ENCODE results near the gene DSCAML1.
"Not testable (repeated sequence)": the region's sequence is repeated elsewhere in the genome, so short reads cannot be mapped to it uniquely, and the experiment has no call there.

Gene DSCAML1

DNA sequence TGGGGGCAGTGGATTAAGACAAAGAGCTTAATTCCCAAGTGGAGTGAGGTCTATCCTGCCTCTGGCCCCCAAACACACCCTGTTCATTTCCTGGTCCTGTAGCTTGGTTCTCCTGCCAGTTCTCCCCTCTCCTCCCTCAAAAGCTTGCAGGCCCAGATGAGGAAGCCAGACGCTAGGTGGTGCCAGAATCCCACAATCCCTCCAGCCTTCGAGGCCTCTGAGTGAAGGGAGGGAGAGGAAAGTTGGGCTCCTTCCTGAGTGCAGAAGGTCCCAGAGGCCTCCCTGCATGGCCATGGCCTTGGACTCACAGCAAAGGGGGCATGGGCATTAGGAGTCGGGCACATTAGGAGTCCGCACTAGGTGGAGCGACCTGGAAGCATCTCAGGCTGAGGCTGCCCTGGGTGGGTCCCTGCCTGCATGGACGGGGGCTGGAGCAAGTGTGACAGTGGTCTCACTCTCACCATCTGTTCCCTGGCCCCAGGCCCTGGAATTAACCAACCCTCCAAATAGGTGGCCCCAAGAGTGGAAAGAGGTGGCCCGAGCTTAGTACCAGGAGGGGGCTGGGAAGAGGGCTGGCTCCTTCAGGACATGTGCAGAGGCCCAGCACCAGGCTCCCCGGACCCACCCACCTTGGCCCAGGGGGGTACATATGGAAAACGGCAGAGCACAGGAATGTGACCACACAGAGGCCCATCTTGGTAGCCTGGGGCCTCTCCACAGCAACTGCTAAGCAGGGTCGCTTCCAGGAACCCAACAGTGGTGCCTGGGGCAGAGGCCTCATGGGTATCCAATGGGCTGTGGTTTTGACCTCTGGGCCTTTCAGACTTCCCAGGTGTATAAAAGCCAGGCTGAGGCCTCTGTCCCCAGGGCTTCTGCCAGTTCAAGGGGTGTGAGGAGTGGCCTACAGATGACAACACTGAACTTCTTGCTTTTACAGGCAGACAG, 22.4 kb upstream of the DSCAML1 start:
- DNase-seq (ENCODE audit: low read depth in 2 of 2, low spot score in 1 of 2): no peak

DNA sequence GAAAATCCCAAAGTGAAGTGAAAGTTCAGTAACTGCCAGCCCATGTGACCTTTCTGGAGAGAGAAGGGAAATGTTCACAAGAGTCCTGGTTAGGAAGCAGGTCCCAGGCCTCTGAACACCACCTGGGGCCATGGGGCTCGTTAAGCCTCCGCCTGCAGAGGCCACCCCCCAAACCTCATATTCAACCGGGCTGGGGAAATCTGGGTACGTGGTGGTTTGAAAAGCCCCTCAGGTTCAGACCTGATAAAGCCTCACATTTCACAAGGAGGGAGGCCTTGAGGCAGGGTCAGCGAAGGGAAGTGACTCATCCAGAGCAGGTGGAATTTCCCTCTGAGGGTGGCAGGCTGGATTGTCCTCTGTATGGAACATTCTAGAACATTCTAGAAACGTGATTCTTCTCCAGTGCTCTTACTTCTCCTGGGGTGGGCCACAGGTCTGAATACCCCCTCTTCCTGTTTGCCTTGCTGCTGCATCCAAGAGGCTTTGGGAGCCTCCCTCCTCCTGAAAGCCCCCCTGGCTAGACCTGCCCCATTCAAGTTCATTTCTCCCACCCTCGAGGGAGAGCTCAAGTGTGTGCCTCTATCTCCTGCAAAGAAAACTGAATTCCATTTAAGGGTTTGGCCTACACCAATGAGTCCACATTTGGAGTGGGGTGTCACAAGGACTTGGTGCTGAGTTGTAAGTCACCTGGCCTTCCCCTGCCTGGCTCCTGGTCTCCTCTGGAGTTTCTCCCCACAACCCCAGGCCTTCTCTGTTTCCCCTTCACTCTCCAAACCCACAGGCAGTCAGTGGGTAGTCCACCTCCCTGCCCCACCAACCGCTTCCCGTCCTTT, 21.2 kb upstream of the DSCAML1 start:
- no peak for DNase-seq (ENCODE audit: low read depth in 2 of 2, low spot score in 1 of 2)

GRCh38 chr11:117817368-117818040, 20.5 kb upstream of the DSCAML1 start:
- peak; percentile 78 for DNase-seq (ENCODE audit: low read depth in 2 of 2, low spot score in 1 of 2)

- no peak for DNase-seq (ENCODE audit: low read depth in 2 of 2, low spot score in 1 of 2)
These were observed 19.9 kb upstream of the DSCAML1 start for GRCh38 chr11:117816846-117817367.

DNA sequence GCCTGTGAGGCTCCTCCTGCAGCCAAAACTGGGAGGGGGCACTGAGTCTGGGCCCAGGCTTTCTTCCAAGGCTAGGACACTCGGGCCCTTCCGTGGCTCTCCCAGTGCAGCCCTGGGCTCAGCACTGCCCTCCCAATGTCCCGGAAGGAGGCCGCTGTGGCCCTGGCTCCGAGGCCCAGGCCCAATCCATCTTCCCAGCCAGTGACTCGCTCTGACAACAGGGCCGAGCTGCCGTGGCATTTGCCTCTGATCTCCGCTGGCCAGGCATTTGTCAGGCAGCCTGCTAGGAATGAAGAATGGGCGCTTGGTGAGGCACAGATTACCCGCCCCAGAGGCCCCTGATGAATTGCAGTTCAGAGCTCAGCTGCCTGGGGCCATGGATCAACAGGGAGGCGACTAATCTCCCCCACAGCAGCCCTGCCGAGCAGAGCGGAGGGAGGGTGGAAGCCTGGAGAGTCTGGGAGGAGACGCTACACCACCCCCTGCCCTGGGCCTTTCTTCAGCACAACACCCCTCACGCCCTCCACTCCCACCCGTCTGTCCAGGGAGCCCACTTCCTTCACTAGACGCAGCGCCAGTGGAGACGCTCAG, 19.2 kb upstream of the DSCAML1 start:
- DNase-seq (ENCODE audit: low read depth in 2 of 2, low spot score in 1 of 2): no peak

GRCh38 chr11:117815262-117815803, 18.3 kb upstream of the DSCAML1 start:
- peak in 1 of 2 donors; percentile 44 for DNase-seq (ENCODE audit: low read depth in 2 of 2, low spot score in 1 of 2)

- peak; percentile 53 to 71 for DNase-seq (ENCODE audit: low read depth in 2 of 2, low spot score in 1 of 2)
These were observed 17.8 kb upstream of the DSCAML1 start for GRCh38 chr11:117814766-117815261.

DNA sequence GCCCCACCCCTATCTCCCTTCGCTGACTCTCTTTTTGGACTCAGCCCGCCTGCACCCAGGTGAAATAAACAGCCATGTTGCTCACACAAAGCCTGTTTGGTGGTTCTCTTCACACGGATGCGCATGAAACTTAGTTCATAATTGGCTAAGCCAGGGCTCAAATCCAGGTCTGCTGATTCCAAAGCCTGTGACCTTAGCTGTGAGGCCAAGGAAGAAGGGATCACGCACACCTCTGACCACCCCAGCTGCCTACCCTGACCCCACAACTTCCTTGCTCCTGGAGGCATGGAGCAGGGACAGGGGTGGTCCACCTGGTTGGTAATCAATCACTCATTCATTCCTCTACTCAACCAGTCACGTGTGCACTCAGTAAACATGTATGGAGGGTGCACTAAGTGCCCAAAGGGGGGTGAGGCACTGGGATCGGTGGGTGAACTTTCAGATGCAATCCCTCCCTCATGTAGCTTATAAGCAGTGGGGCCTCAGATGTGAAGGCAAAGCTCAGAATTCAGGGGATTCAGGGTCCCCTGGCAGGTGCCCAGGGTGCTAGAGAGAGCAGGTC, 17.3 kb upstream of the DSCAML1 start:
- no peak for DNase-seq (ENCODE audit: low read depth in 2 of 2, low spot score in 1 of 2)

GRCh38 chr11:117810056-117810451, 13.0 kb upstream of the DSCAML1 start:
- DNase-seq (ENCODE audit: low read depth in 2 of 2, low spot score in 1 of 2): not testable (repeated sequence)

DNA sequence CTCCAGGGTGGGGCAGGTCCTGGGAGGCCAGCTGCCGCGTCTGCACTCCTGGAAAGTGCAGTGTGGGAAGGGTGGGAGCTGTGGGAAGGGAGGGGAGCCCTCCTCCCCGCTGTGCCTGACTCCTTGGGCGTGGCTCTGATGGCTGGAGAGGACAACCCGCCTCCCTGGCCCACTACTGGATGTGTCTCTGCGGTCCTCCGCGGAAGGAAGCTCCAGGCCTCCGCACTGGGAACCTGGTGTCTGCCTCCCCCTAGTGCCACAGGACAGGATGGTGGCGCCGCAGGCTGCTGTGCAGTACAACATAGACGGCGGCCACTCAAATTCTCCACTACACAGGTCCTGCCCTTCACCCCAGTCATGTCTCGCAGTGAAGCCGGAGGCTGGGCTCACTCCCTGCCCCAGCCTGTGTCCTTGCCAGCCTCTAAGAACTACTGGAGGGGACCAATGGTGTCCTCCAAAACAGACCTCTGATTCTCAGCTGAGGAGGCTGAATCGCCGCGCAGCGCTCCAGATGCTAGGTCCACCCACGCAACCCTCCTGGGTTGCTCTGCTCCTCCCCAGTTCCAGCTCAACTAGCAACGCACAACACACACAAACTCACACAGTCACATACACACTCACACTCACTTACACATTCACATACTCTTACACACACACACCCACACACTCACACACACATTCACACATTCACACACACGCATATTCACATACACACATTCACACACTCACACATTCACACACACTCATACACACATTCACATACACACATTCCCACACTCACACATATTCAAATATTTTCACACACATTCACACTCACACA, 12.4 kb upstream of the DSCAML1 start:
- DNase-seq (ENCODE audit: low read depth in 2 of 2, low spot score in 1 of 2): no peak

- no peak for DNase-seq (ENCODE audit: low read depth in 2 of 2, low spot score in 1 of 2)
These were observed 11.8 kb upstream of the DSCAML1 start for GRCh38 chr11:117808784-117809183.

- DNase-seq (ENCODE audit: low read depth in 2 of 2, low spot score in 1 of 2): peak in 1 of 2 donors; percentile 74
These were observed 10.7 kb upstream of the DSCAML1 start for GRCh38 chr11:117807482-117808327.

GRCh38 chr11:117806846-117807245, 9.8 kb upstream of the DSCAML1 start:
- no peak for DNase-seq (ENCODE audit: low read depth in 2 of 2, low spot score in 1 of 2)

DNA sequence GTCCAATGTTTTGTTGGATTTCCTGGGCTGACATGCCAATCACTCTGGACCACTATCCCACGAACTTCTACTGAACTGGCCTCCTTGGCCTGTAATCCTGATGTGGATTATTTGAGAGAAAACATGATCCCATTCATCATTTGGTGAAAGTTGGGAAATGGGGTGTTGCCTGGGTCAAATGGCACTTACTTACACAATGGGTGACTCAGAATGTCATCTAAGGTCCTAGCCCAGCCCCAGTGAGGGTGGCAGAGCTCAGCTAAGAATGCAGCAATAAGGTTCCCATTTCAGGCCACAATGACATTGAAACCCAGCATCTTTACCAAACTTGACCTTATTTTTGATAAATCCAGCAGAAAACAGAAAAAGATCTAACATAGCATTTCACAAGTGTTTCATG, 8.0 kb upstream of the DSCAML1 start:
- DNase-seq (ENCODE audit: low read depth in 2 of 2, low spot score in 1 of 2): no peak

DNA sequence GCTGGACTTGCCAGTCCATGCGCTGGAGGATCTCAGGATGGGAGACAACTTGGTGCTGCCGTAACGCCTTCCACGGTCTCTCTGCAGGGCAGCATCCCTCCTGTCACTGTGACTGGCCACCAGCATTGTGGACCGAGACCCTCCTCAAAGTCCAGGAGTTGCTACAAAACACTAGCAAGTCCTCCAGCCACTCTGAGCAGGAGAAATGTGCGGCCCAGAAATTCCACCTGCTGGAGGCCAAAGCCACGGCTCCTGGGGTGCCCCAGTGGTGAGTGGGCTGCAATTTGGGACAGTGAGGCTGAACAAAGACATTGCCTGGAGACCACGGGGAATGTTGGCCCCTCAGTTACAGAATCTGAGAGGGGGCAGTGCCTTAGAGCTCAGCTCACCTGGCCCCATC, 6.9 kb upstream of the DSCAML1 start:
- DNase-seq (ENCODE audit: low read depth in 2 of 2, low spot score in 1 of 2): no peak

DNA sequence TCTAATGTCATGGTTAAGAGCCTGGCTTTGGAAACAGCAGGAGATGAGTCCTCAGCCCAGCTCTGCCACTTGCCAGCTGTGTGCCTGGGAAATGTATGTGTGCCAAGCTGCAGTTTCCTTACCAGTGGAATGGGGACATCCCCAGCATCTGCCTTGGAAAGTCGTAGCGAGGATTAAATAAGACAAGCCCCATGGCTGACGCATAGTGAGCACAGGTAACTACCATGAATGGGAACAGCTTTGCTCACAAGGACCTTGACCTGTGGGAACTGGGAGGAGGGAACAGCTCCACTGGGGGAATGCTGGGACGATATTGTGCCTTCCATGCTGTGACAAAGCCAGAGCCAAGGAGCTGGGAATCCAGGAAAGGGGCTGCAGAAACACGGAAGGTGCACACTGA, 2.6 kb upstream of the DSCAML1 start:
- no peak for DNase-seq (ENCODE audit: low read depth in 2 of 2, low spot score in 1 of 2)

DNA sequence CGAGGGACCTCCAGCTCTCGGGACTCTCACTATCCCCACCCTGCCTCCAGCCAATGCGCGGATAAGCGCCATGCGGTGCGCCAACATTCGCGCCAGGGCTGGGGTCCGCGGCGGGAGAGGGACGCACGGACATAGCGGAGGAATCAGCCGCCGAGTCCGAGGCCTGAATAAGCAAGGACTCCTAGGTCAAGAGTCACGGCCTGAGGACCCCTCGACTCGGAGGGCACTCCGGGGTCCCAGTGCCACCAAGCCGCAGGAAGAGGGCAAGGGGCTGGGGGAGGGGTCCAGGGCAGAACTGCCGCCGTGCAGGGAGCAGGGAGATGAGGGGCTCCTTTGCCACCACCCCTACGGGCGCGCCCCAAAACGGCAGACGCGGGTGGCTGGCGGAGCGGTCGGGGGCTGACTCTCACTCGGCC, 552 bp downstream of the DSCAML1 start:
- DNase-seq (ENCODE audit: low read depth in 2 of 2, low spot score in 1 of 2): no peak
